ENCODE measurements around the gene OR10C1. TPM values are rescaled to one million over a fixed set of nuclear protein-coding genes. Genes with fewer than 3 reads are reported as not detected.

OR10C1 gene
- not detected in 2 replicates for total RNA-seq

DNA sequence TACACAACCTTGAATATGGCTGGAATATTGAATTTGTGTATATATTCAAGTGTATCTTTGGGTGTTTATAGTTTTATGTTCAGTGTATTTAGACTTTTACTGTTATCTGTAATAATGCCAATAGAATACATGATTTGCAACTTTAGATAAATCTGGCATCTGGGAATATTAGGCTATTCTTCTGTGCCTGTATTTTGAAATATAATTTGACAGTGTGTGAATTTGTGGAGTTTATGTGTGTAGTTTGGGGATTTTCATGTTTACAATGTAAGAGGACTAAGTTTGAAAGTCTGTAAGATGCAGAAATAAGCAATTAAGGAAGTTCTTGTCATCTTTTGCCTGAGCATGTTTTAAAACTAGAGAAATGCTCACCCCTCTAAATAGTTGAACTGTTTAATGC, at the start of gene OR10C1:
Gene OR10C1, plus strand, starts transcription at position 301 of the 400 bp plus-strand sequence. CDS start 710 bp downstream, outside the sequence.

GRCh38 chr6:29395331-29395730, 43.8 kb upstream of the OR10C1 start, which contains the start of gene OR12D2:
Gene OR12D2, plus strand, starts transcription at chr6:29395631. Its CDS starts 1,069 bp downstream, at chr6:29396700.

DNA sequence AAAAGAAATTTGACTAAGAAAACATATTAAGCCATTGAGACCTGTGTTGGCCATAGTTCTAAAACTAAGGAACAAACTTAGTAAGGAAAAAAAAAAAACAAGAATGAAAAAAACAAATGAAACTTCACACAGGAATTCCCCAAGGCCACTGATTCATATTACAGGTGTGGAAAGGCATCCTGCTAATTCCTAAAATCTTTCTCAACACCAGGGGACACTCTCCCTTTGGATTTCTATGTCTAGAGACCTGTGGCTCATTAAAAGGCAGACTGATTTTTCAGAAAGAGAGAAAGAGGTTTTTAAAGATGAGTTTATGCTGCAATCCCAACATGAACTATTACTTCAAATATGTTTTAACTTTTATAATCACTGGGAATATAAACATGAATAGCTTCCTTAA, 24.5 kb upstream of the OR10C1 start, which contains the start of gene OR12D1:
Gene OR12D1, plus strand, starts transcription at position 341 of the 400 bp plus-strand sequence.

DNA sequence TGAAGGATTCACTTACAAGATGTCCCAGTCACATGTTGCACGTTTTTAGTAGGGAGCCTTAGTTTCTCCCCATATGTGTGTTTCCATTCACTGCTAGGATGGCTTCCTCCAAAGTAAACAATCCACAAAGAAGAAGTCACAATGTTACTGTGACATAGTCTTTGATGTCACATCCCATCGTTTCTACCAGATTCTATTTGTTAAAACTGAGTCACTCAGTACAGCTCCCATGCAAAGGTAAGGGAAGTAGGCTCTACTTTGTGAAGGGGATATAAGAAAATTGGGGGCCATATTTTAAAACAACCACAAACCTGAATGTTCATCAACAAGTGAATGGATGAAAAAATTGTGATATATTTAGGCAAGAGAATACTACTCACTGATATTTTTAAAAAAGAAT, 17.9 kb downstream of the OR10C1 start, which contains the start of the genes OR11A1 and OR2H1:
Gene OR11A1, minus strand, starts transcription at position 101 of the 400 bp plus-strand sequence. CDS start 29,430 bp downstream, outside the sequence.
Gene OR2H1, plus strand, starts transcription at position 185 of the 400 bp plus-strand sequence. CDS start 4,615 bp downstream, outside the sequence.

DNA sequence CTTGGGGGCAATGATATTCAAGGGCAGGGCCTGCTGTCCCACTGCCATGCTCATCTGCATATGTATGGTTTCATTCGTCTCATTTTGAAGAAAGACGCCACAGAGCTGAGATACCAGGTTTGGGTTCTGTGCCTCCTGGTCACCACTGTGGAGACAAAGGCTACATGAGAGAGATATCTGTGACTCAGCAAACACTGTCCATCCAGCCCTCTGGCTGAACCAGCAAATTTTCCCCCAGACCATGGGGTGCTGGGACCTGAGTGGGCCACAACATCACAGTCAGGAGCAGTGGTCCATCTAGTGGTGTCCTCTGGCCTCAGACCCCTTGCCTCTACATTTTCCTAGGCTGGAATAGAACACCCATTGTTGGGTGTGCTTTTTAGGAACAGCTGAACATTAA, 48.6 kb downstream of the OR10C1 start, which contains the start of gene MAS1L:
Gene MAS1L, minus strand, starts transcription at position 297 of the 400 bp plus-strand sequence. Its CDS starts 54 bp downstream, at position 243.

Other genes starting within 250 kb of the OR10C1 start
- gene OR14J1, start 137.6 kb upstream of the OR10C1 start, total RNA-seq = not detected in 2 replicates
- gene OR5V1, start 70.4 kb upstream of the OR10C1 start, total RNA-seq = not detected in 2 replicates
- not detected in 2 replicates for gene OR12D3, start 64.0 kb upstream of the OR10C1 start, total RNA-seq
- gene OR12D2, start 43.7 kb upstream of the OR10C1 start, total RNA-seq = not detected in 2 replicates
- not detected in 2 replicates for gene OR12D1, start 24.4 kb upstream of the OR10C1 start, total RNA-seq
- gene OR11A1, start 17.8 kb downstream of the OR10C1 start, total RNA-seq = not detected in 2 replicates
- gene OR2H1, start 17.8 kb downstream of the OR10C1 start, total RNA-seq = not detected in 2 replicates
- not detected in 2 replicates for gene MAS1L, start 48.6 kb downstream of the OR10C1 start, total RNA-seq
- gene UBD, start 120.4 kb downstream of the OR10C1 start, total RNA-seq = 0.14 TPM in 1 of 2 replicates, not detected in the other
- not detected in 2 replicates for gene OR2H2, start 145.8 kb downstream of the OR10C1 start, total RNA-seq
- gene GABBR1, start 193.9 kb downstream of the OR10C1 start, total RNA-seq = 16.2 TPM in 2 replicates
- not detected in 2 replicates for gene MOG, start 217.8 kb downstream of the OR10C1 start, total RNA-seq
- gene ZFP57, start 241.8 kb downstream of the OR10C1 start, total RNA-seq = 2.5 TPM in 1 of 2 replicates, not detected in the other

Data from thoracic aorta endothelial cell (primary cell).